HG02840 (cell line): ENCODE results near the gene TP73.
"Not testable (repeated sequence)": the region's sequence is repeated elsewhere in the genome, so short reads cannot be mapped to it uniquely, and the experiment has no call there.

Experiments used
- ATAC-seq: cut with Tn5 transposase; IDR thresholded peaks from one replicate; pipeline ENCODE4 v1.9.1; 2021; ENCODE audit warnings: mild to moderate bottlenecking, moderate library complexity, moderate number of reproducible peaks; ENCODE audit not compliant: unreplicated experiment, low FRiP score

Gene TP73

GRCh38 chr1:3722846-3723245 is 70.5 kb downstream of the TP73 start:
- ATAC-seq = no peak

DNA sequence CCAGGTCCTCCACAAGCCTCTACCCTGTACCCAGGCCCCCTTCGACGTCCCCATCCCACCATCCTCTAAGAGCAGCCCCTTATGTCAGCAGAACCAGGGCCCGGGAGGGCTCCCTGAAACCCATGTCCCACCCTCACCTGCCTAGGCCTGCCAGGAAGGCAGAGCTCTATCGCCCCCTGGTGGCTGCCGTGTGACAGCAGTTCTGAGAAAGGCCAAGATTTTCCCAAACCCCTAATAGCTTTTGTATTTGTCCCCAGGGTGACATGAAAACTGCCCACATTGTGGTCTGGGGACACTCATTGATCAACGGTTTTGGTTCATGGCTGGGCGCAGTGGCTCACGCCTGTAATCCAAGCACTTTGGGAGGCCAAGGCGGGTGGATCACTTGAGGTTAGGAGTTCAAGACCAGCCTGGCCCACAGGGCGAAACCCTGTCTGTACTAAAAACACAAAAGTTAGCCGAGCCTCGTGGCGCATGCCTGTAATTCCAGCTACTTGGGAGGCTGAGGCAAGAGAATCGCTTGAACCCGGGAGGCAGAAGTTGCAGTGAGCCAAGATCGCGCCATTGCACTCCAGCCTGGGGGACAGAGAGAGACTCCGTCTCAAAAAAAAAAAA is 72.2 kb downstream of the TP73 start:
- ATAC-seq = not testable (repeated sequence)

DNA sequence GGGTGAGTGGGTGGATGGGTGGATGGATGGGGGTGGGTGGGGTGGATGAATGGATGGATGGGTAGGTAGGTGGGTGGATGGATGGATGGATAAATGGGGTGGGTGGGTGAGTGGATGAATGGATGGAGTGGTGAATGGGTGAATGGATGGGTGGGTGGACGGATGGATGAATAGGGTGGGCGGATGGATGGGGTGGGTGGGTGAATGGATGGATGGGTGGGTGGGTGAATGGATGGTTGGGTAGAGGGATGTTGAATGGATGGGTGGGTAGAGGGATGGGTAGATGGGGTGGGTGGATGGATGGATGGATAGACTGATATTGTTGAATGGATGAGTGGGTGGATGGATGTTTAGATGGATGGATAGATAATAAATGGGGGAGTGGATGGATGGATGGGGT is 73.0 kb downstream of the TP73 start:
- no peak for ATAC-seq

- no peak for ATAC-seq
Measured at GRCh38 chr1:3727042-3727824, 74.9 kb downstream of the TP73 start.

- ATAC-seq = no peak
Measured at GRCh38 chr1:3727825-3728776, 75.8 kb downstream of the TP73 start.

- ATAC-seq = no peak
Measured at GRCh38 chr1:3729594-3730542, 77.6 kb downstream of the TP73 start.

DNA sequence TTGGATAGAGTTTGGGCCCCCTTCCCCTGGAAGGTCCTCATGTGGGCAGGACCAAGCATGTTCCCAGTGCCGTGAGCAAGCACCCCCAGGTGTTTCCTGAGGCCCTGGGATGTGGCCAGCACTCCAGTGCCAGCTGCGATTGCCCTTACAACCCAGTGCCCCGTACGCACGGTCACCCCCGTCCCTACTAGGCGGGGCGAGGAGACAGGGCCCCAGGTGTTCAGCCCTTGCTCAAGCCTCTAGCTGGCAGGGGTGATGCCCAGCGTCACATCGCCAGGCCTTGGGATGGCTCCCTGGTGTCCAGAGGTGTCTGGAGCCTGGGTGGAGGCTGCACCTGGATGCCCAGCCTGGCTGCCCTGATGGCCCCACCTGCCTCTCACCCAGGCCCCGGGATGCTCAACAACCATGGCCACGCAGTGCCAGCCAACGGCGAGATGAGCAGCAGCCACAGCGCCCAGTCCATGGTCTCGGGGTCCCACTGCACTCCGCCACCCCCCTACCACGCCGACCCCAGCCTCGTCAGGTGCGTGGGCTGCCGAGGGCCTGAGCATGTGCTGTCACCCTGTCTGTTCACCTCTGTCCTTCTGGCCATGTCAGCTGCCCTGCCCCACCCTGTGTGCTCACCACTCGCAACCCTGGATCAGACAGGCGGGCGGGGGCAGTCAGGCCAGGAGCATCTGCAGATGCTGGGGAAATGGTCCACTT is 78.4 kb downstream of the TP73 start:
- ATAC-seq = no peak

- ATAC-seq = no peak
Measured at GRCh38 chr1:3731583-3732433, 79.5 kb downstream of the TP73 start.

DNA sequence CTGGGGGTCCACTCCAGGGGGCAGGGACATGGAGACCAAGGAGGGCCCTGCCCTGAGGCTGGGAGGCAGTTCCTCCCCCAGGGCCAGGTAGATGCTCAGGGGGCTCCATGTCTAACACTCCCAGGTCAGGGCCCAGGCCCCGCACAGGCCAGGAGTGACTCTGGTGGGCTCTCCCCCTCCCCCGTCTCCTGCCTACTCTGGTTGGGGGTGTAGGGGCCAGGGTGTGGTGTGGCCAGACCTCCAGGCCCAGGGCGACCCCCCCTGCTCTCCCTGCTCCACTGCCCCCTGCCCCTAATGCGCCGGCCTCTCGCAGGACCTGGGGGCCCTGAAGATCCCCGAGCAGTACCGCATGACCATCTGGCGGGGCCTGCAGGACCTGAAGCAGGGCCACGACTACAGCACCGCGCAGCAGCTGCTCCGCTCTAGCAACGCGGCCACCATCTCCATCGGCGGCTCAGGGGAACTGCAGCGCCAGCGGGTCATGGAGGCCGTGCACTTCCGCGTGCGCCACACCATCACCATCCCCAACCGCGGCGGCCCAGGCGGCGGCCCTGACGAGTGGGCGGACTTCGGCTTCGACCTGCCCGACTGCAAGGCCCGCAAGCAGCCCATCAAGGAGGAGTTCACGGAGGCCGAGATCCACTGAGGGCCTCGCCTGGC is 80.2 kb downstream of the TP73 start:
- ATAC-seq = no peak

GRCh38 chr1:3733094-3733882 is 81.0 kb downstream of the TP73 start:
- ATAC-seq = no peak

- no peak for ATAC-seq
Measured at GRCh38 chr1:3733883-3734589, 81.7 kb downstream of the TP73 start.

- no peak for ATAC-seq
Measured at GRCh38 chr1:3734602-3735001, 82.3 kb downstream of the TP73 start.

- ATAC-seq = no peak
Measured at GRCh38 chr1:3735027-3735681, 82.8 kb downstream of the TP73 start.

GRCh38 chr1:3735688-3736087 is 83.4 kb downstream of the TP73 start:
- no peak for ATAC-seq

DNA sequence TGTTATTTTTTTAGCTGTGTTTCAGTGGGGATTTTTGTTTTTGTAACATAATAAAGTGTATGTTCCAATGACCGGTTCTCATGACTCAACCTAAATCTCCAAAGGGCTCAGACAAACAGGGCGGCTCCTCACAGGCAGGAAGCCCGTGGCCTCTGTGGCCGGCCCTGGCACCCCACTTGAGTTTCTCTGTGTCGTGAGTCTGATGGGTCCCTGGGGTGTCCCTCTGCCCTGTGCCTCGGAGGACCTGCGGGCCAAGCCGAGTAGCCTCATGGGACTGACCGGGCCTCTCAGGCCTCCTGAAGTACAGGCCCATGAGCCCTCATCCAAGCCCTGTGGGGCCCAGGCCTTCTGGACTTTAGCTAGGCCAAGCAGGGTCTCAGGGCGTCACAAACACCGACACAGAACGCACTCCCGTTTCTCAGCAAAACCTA is 83.8 kb downstream of the TP73 start:
- ATAC-seq = no peak

GRCh38 chr1:3736708-3737107 is 84.4 kb downstream of the TP73 start:
- ATAC-seq = no peak
